Ammon's horn (tissue), 1 donor: ENCODE results near the gene OR4F17.
"Not testable (repeated sequence)": the region's sequence is repeated elsewhere in the genome, so short reads cannot be mapped to it uniquely, and the experiment has no call there.

Source experiments
- DNase-seq: peaks from one replicate; pipeline ENCODE4 v3.0.0-alpha.2; 2016; ENCODE audit warnings: low spot score

OR4F17 gene

GRCh38 chr19:106804-107203 lies at the start of gene OR4F17:
OR4F17 (plus strand) TSS chr19:107104; CDS start chr19:110679, 3,575 bp downstream.
- not testable (repeated sequence) for DNase-seq

GRCh38 chr19:70793-71192 lies 36.1 kb upstream of the OR4F17 start:
- DNase-seq: not testable (repeated sequence)

GRCh38 chr19:82864-83263 lies 24.0 kb upstream of the OR4F17 start:
- DNase-seq: not testable (repeated sequence)

GRCh38 chr19:83626-84025 lies 23.3 kb upstream of the OR4F17 start:
- DNase-seq: not testable (repeated sequence)

GRCh38 chr19:90678-91077 lies 16.2 kb upstream of the OR4F17 start:
- peak; percentile 0 for DNase-seq

GRCh38 chr19:94794-95193 lies 12.1 kb upstream of the OR4F17 start:
- not testable (repeated sequence) for DNase-seq

- not testable (repeated sequence) for DNase-seq
Observed at GRCh38 chr19:97647-98046, 9.3 kb upstream of the OR4F17 start.

GRCh38 chr19:120443-121140 lies 13.7 kb downstream of the OR4F17 start:
- not testable (repeated sequence) for DNase-seq
